Measurements from ENCODE around the gene ST6GAL1.
"Not testable (repeated sequence)": the region's sequence is repeated elsewhere in the genome, so short reads cannot be mapped to it uniquely, and the experiment has no call there.

Gene ST6GAL1

GRCh38 chr3:186884868-186885267 lies 45.5 kb upstream of the ST6GAL1 start:
- H3K27ac ChIP-seq (ENCODE audit: low read length, poor library complexity, severe bottlenecking); H3K14ac ChIP-seq (ENCODE audit: low read length in 2 of 2); H2AFZ ChIP-seq (ENCODE audit: low read depth, low read length); DNase-seq; H3K9ac ChIP-seq (ENCODE audit: low read length); H2BK5ac ChIP-seq (ENCODE audit: low read depth, low read length, poor library complexity, severe bottlenecking); H3K4ac ChIP-seq (ENCODE audit: low read depth in 1 of 2, low read length in 2 of 2); H3K23ac ChIP-seq (ENCODE audit: low read length in 2 of 2); H3K4me3 ChIP-seq (ENCODE audit: insufficient read depth in 1 of 2, low read depth in 1 of 2, low read length in 2 of 2); H2BK120ac ChIP-seq (ENCODE audit: low read depth, low read length); H3K79me1 ChIP-seq (replicated peaks; ENCODE audit: low read length, poor library complexity, severe bottlenecking); H2BK15ac ChIP-seq (ENCODE audit: low read depth, poor library complexity, severe bottlenecking); H3K36me3 ChIP-seq (ENCODE audit: control insufficient read depth in 1 of 2, insufficient read depth in 2 of 2, low read depth in 1 of 2, low read length in 2 of 2); H4K91ac ChIP-seq (ENCODE audit: low read length); H3K4me2 ChIP-seq (ENCODE audit: low read length, poor library complexity, severe bottlenecking); H2AK5ac ChIP-seq (ENCODE audit: low read length, severe bottlenecking); H3K9me3 ChIP-seq (ENCODE audit: control insufficient read depth, low read length); H3K4me1 ChIP-seq (ENCODE audit: control insufficient read depth, insufficient read depth, low read depth, low read length); H4K8ac ChIP-seq (ENCODE audit: low read length); H3K18ac ChIP-seq (ENCODE audit: low read depth in 1 of 2, low read length in 2 of 2); H2BK12ac ChIP-seq (ENCODE audit: low read length in 2 of 2): not testable (repeated sequence)
- WGBS, result 100% methylated on average over 2 of the region's 29 CpGs
- peaks cover 0 to 31% of the 10 kb centered on the region in 2 experiments for H3K27me3 ChIP-seq (ENCODE audit: control insufficient read depth in 1 of 2, insufficient read depth in 1 of 2, low read length in 2 of 2)

GRCh38 chr3:186886202-186886981 lies 43.9 kb upstream of the ST6GAL1 start:
- Histone ChIP-seq H2BK120ac (ENCODE audit: low read depth, low read length) (no peak overlapping the region), H3K4me1 (ENCODE audit: control insufficient read depth, insufficient read depth, low read depth, low read length) (peaks cover 3% of the 10 kb centered on the region), H2BK5ac (ENCODE audit: low read depth, low read length, poor library complexity, severe bottlenecking) (no peak overlapping the region), H3K27ac (ENCODE audit: low read length, poor library complexity, severe bottlenecking) (no peak overlapping the region), H4K8ac (ENCODE audit: low read length) (no peak overlapping the region), H3K9ac (ENCODE audit: low read length) (no peak overlapping the region), H3K14ac (ENCODE audit: low read length in 2 of 2) (no peak overlapping the region), H3K4ac (ENCODE audit: low read depth in 1 of 2, low read length in 2 of 2) (no peak overlapping the region), H4K91ac (ENCODE audit: low read length) (no peak overlapping the region), H3K9me3 (ENCODE audit: control insufficient read depth, low read length) (no peaks in the 10 kb centered on the region), H3K79me1 (replicated peaks; ENCODE audit: low read length, poor library complexity, severe bottlenecking) (no peaks in the 10 kb centered on the region), H3K4me2 (ENCODE audit: low read length, poor library complexity, severe bottlenecking) (no peak overlapping the region), H3K18ac (ENCODE audit: low read depth in 1 of 2, low read length in 2 of 2) (no peak overlapping the region), H2BK15ac (ENCODE audit: low read depth, poor library complexity, severe bottlenecking) (no peak overlapping the region), H3K36me3 (ENCODE audit: control insufficient read depth in 1 of 2, insufficient read depth in 2 of 2, low read depth in 1 of 2, low read length in 2 of 2) (no peaks in the 10 kb centered on the region), H2AFZ (ENCODE audit: low read depth, low read length) (no peak overlapping the region), H2BK12ac (ENCODE audit: low read length in 2 of 2) (no peak overlapping the region), H3K27me3 (ENCODE audit: control insufficient read depth in 1 of 2, insufficient read depth in 1 of 2, low read length in 2 of 2) (peaks cover 0 to 36% of the 10 kb centered on the region in 2 experiments), H2AK5ac (ENCODE audit: low read length, severe bottlenecking) (no peak overlapping the region), H3K23ac (ENCODE audit: low read length in 2 of 2) (no peak overlapping the region), H3K4me3 (ENCODE audit: insufficient read depth in 1 of 2, low read depth in 1 of 2, low read length in 2 of 2) (no peak overlapping the region)
- DNase-seq, result no peak
- 85% methylated on average over 3 of the region's 5 CpGs for WGBS

- H3K4ac ChIP-seq (ENCODE audit: low read depth in 1 of 2, low read length in 2 of 2), result not testable (repeated sequence)
Measured at GRCh38 chr3:186887507-186887938, 42.8 kb upstream of the ST6GAL1 start.

GRCh38 chr3:186888569-186888968 lies 41.8 kb upstream of the ST6GAL1 start:
- Histone ChIP-seq H3K14ac (ENCODE audit: low read length in 2 of 2) (no peak overlapping the region), H3K36me3 (ENCODE audit: control insufficient read depth in 1 of 2, insufficient read depth in 2 of 2, low read depth in 1 of 2, low read length in 2 of 2) (no peaks in the 10 kb centered on the region), H3K23ac (ENCODE audit: low read length in 2 of 2) (no peak overlapping the region), H4K91ac (ENCODE audit: low read length) (no peak overlapping the region), H3K9me3 (ENCODE audit: control insufficient read depth, low read length) (no peaks in the 10 kb centered on the region), H2BK12ac (ENCODE audit: low read length in 2 of 2) (no peak overlapping the region), H3K4me2 (ENCODE audit: low read length, poor library complexity, severe bottlenecking) (no peak overlapping the region), H2BK120ac (ENCODE audit: low read depth, low read length) (no peak overlapping the region), H4K8ac (ENCODE audit: low read length) (no peak overlapping the region), H3K27ac (ENCODE audit: low read length, poor library complexity, severe bottlenecking) (no peak overlapping the region), H2BK5ac (ENCODE audit: low read depth, low read length, poor library complexity, severe bottlenecking) (no peak overlapping the region), H2BK15ac (ENCODE audit: low read depth, poor library complexity, severe bottlenecking) (no peak overlapping the region), H2AFZ (ENCODE audit: low read depth, low read length) (no peak overlapping the region), H3K4me1 (ENCODE audit: control insufficient read depth, insufficient read depth, low read depth, low read length) (no peaks in the 10 kb centered on the region), H3K4ac (ENCODE audit: low read depth in 1 of 2, low read length in 2 of 2) (no peak overlapping the region), H3K79me1 (replicated peaks; ENCODE audit: low read length, poor library complexity, severe bottlenecking) (no peaks in the 10 kb centered on the region), H3K27me3 (ENCODE audit: control insufficient read depth in 1 of 2, insufficient read depth in 1 of 2, low read length in 2 of 2) (peaks cover 0 to 39% of the 10 kb centered on the region in 2 experiments), H3K18ac (ENCODE audit: low read depth in 1 of 2, low read length in 2 of 2) (no peak overlapping the region), H3K4me3 (ENCODE audit: insufficient read depth in 1 of 2, low read depth in 1 of 2, low read length in 2 of 2) (no peak overlapping the region), H3K9ac (ENCODE audit: low read length) (no peak overlapping the region), H2AK5ac (ENCODE audit: low read length, severe bottlenecking) (no peak overlapping the region)
- WGBS, result 71% methylated on average over 5 of the region's 6 CpGs
- no peak for DNase-seq

More at GRCh38 chr3:186887507-186887938, 42.8 kb upstream of the ST6GAL1 start:
- H2BK120ac ChIP-seq (ENCODE audit: low read depth, low read length); H3K18ac ChIP-seq (ENCODE audit: low read depth in 1 of 2, low read length in 2 of 2); H3K14ac ChIP-seq (ENCODE audit: low read length in 2 of 2); H2BK15ac ChIP-seq (ENCODE audit: low read depth, poor library complexity, severe bottlenecking); H2AFZ ChIP-seq (ENCODE audit: low read depth, low read length); H3K4me2 ChIP-seq (ENCODE audit: low read length, poor library complexity, severe bottlenecking); H2BK12ac ChIP-seq (ENCODE audit: low read length in 2 of 2); H3K79me1 ChIP-seq (replicated peaks; ENCODE audit: low read length, poor library complexity, severe bottlenecking); H4K8ac ChIP-seq (ENCODE audit: low read length); H3K4me3 ChIP-seq (ENCODE audit: insufficient read depth in 1 of 2, low read depth in 1 of 2, low read length in 2 of 2); H2AK5ac ChIP-seq (ENCODE audit: low read length, severe bottlenecking); H3K9ac ChIP-seq (ENCODE audit: low read length); H3K9me3 ChIP-seq (ENCODE audit: control insufficient read depth, low read length); DNase-seq; H2BK5ac ChIP-seq (ENCODE audit: low read depth, low read length, poor library complexity, severe bottlenecking); H4K91ac ChIP-seq (ENCODE audit: low read length); H3K23ac ChIP-seq (ENCODE audit: low read length in 2 of 2); H3K4me1 ChIP-seq (ENCODE audit: control insufficient read depth, insufficient read depth, low read depth, low read length); H3K27ac ChIP-seq (ENCODE audit: low read length, poor library complexity, severe bottlenecking); H3K36me3 ChIP-seq (ENCODE audit: control insufficient read depth in 1 of 2, insufficient read depth in 2 of 2, low read depth in 1 of 2, low read length in 2 of 2): not testable (repeated sequence)
- no CpG with 5 or more reads among the region's 5 CpGs for WGBS
- H3K27me3 ChIP-seq (ENCODE audit: control insufficient read depth in 1 of 2, insufficient read depth in 1 of 2, low read length in 2 of 2), result peaks cover 0 to 39% of the 10 kb centered on the region in 2 experiments
